Body of pancreas (tissue), 4 donors: Measurements from ENCODE around the gene PRKD1. TPM values are rescaled to one million over a fixed set of nuclear protein-coding genes. Genes with fewer than 3 reads are reported as not detected.

Source experiments
- ATAC-seq: fragments of 150-250 bp; one replicate; pipeline ENCODE4 v1.9.1; 2016
- DNase-seq, 4 donors: peaks; one replicate each; pipeline ENCODE4 v3.0.0-alpha.2; 2019
- H3K27ac ChIP-seq, 4 donors: fragments of 200-600 bp; sonication (generic); 1 replicate in 3 of 4; 2 replicates in 1 of 4; pipeline versions ENCODE4 v1.5.1 to v1.6.1; 2016 to 2019; ENCODE audit warnings: mild to moderate bottlenecking in 1 of 4, mixed read lengths in 1 of 4, moderate library complexity in 1 of 4
- H3K27me3 ChIP-seq, 2 donors: fragments of 200-600 bp; sonication (generic); one replicate each; pipeline ENCODE4 v1.6.0; 2016; ENCODE audit warnings: mild to moderate bottlenecking in 1 of 2
- H3K36me3 ChIP-seq, 2 donors: fragments of 200-600 bp; sonication (generic); replicated peaks in 1 of 2; 2 replicates each; pipeline ENCODE4 v1.5.1; 2016; ENCODE audit warnings: low read depth in 2 of 2; ENCODE audit not compliant: insufficient read depth in 1 of 2
- H3K4me1 ChIP-seq: fragments of 200-600 bp; sonication (generic); one replicate; pipeline ENCODE4 v1.6.0; 2016
- H3K4me3 ChIP-seq, 2 donors: fragments of 200-600 bp; sonication (generic); 1 replicate in 1 of 2; 2 replicates in 1 of 2; pipeline ENCODE4 v1.5.1; 2016 to 2019
- H3K9me3 ChIP-seq, 3 donors: fragments of 200-600 bp; sonication (generic); 1 replicate in 2 of 3; 2 replicates in 1 of 3; pipeline ENCODE4 v1.5.1; 2016
- CTCF ChIP-seq, 7 experiments: fragments of 450-650 bp in 4 of 7; fragments of 200-600 bp in 3 of 7; sonication (generic) in 3 of 7; IDR thresholded peaks; one replicate each; pipeline ENCODE4 v1.5.1; 2016 to 2019; ENCODE audit warnings: antibody characterized with exemption in 7 of 7
- POLR2A ChIP-seq, 3 donors: fragments of 450-650 bp; IDR thresholded peaks; one replicate each; pipeline ENCODE4 v1.6.1; 2016; ENCODE audit warnings: antibody characterized with exemption in 3 of 3, mild to moderate bottlenecking in 2 of 3
- WGBS, 2 donors: methylation state at CpG; one replicate each; pipeline ENCODE4 v1.1.5; 2017; 5-methylcytosine and 5-hydroxymethylcytosine counted together
- intact Hi-C: fragments of 100-400 bp; cut with DNase I; formaldehyde crosslinking; loops from one replicate; pipeline ENCODE4 v1.15.1; 2023
- total RNA-seq, 2 donors: library from RNA; depleted of rRNA; stranded (reverse); fragments of >200 nt; gene quantifications; one replicate each; pipeline ENCODE4 v1.1.0, GENCODE V29; 2016

Gene PRKD1
- total RNA-seq, 2 donors from 2014 or later, result 5.3 to 14.8 TPM

GRCh38 chr14:29653303-29653702, 274.3 kb downstream of the PRKD1 start:
- no peak for TF ChIP-seq POLR2A (IDR thresholded peaks at IDR 0.05)
- no peak for TF ChIP-seq CTCF (IDR thresholded peaks at IDR 0.05)
- H3K27ac ChIP-seq, result no peak overlapping the region

GRCh38 chr14:29652571-29652970, 275.1 kb downstream of the PRKD1 start:
- H3K27me3 ChIP-seq, result no peaks in the 10 kb centered on the region
- DNase-seq, result no peak
- no peak overlapping the region for H3K4me3 ChIP-seq
- intact Hi-C loops, result no loop called here
- H3K9me3 ChIP-seq, result peaks cover 0 to 15% (median 3%) of the 10 kb centered on the region in 3 donors
- H3K4me1 ChIP-seq, result peaks cover 34% of the 10 kb centered on the region
- no peak for ATAC-seq
- H3K36me3 ChIP-seq, result no peaks in the 10 kb centered on the region
- no peak overlapping the region for H3K27ac ChIP-seq
- no peak for TF ChIP-seq CTCF (IDR thresholded peaks at IDR 0.05)
- TF ChIP-seq POLR2A (IDR thresholded peaks at IDR 0.05), result no peak

More at GRCh38 chr14:29653303-29653702, 274.3 kb downstream of the PRKD1 start:
- H3K4me1 ChIP-seq, result peaks cover 34% of the 10 kb centered on the region
- intact Hi-C loops, result no loop called here
- H3K9me3 ChIP-seq, result peaks cover 0 to 11% (median 1%) of the 10 kb centered on the region in 3 donors
- no peaks in the 10 kb centered on the region for H3K27me3 ChIP-seq
- ATAC-seq (no peak), DNase-seq (no peak)
- H3K36me3 ChIP-seq, result no peaks in the 10 kb centered on the region
- no peak overlapping the region for H3K4me3 ChIP-seq

- 32 to 38% methylated on average over 4 of the region's 4 CpGs for WGBS, 2 donors
- intact Hi-C loops, result no loop called here
- Histone ChIP-seq H3K27me3 (no peaks in the 10 kb centered on the region), H3K4me1 (peaks cover 36% of the 10 kb centered on the region), H3K4me3 (no peak overlapping the region), H3K27ac (peak overlapping the region; percentile 30 to 78 (median 62)), H3K36me3 (no peaks in the 10 kb centered on the region), H3K9me3 (peaks cover 0 to 20% (median 3%) of the 10 kb centered on the region in 3 donors)
- peak in 2 of 4 donors; percentile 15 to 18 for DNase-seq
- TF ChIP-seq CTCF (IDR thresholded peaks at IDR 0.05), result no peak
- no peak for TF ChIP-seq POLR2A (IDR thresholded peaks at IDR 0.05)
- peak; percentile 93 for ATAC-seq
Observed at GRCh38 chr14:29650554-29651269, 276.9 kb downstream of the PRKD1 start.

GRCh38 chr14:29649170-29649569, 278.5 kb downstream of the PRKD1 start:
- 65 to 67% methylated on average over 3 of the region's 3 CpGs for WGBS, 2 donors
- Histone ChIP-seq H3K4me1 (peaks cover 48% of the 10 kb centered on the region), H3K4me3 (no peak overlapping the region), H3K36me3 (no peaks in the 10 kb centered on the region), H3K27ac (peak overlapping the region in 1 of 4 donors; percentile 78), H3K27me3 (no peaks in the 10 kb centered on the region), H3K9me3 (peaks cover 0 to 20% (median 3%) of the 10 kb centered on the region in 3 donors)
- intact Hi-C loops, result no loop called here
- no peak for ATAC-seq
- no peak for DNase-seq
- TF ChIP-seq POLR2A (IDR thresholded peaks at IDR 0.05) (no peak), CTCF (IDR thresholded peaks at IDR 0.05) (no peak)

- TF ChIP-seq CTCF (IDR thresholded peaks at IDR 0.05) (no peak), POLR2A (IDR thresholded peaks at IDR 0.05) (no peak)
- Histone ChIP-seq H3K4me1 (peaks cover 49% of the 10 kb centered on the region), H3K27ac (no peak overlapping the region), H3K4me3 (no peak overlapping the region), H3K27me3 (no peaks in the 10 kb centered on the region), H3K9me3 (peaks cover 0 to 20% (median 3%) of the 10 kb centered on the region in 3 donors), H3K36me3 (no peaks in the 10 kb centered on the region)
- no peak for DNase-seq
- intact Hi-C loops, result no loop called here
- ATAC-seq, result no peak
Observed at GRCh38 chr14:29648045-29648444, 279.6 kb downstream of the PRKD1 start.
